Astrocyte (in vitro differentiated cells and primary cell): ENCODE data around the gene TPO. TPM values are rescaled to one million over a fixed set of nuclear protein-coding genes. Genes with fewer than 3 reads are reported as not detected.

Experiments
- DNase-seq: peaks from one replicate; pipeline ENCODE4 v3.0.0-alpha.2; 2010; ENCODE audit warnings: low read depth
- FAIRE-seq: peaks from 2 replicates; lab custom pipeline; 2011; peaks lifted over from hg19 to GRCh38; lab: Jason Lieb, UNC
- H2AFZ ChIP-seq: 2 replicates; pipeline ENCODE4 v1.6.0; 2012; ENCODE audit warnings: low read depth, low read length, inconsistent platforms
- H3K27ac ChIP-seq: 2 replicates; pipeline ENCODE4 v1.5.1; 2011; ENCODE audit warnings: low read depth, low read length, inconsistent platforms
- H3K27me3 ChIP-seq: 2 replicates; pipeline ENCODE4 v1.6.0; 2011; ENCODE audit warnings: low read length, inconsistent platforms; ENCODE audit not compliant: insufficient read depth
- H3K36me3 ChIP-seq: 2 replicates; pipeline ENCODE4 v1.5.1; 2011; ENCODE audit warnings: low read length, inconsistent platforms; ENCODE audit not compliant: insufficient read depth
- H3K4me1 ChIP-seq: 2 replicates; pipeline ENCODE4 v1.5.1; 2011; ENCODE audit warnings: low read length, inconsistent platforms; ENCODE audit not compliant: insufficient read depth
- H3K4me2 ChIP-seq: 2 replicates; pipeline ENCODE4 v1.6.0; 2012; ENCODE audit warnings: low read length, inconsistent platforms
- H3K4me3 ChIP-seq: 2 replicates; pipeline ENCODE4 v1.5.1; 2011; ENCODE audit warnings: low read depth, mild to moderate bottlenecking, low read length, inconsistent platforms; ENCODE audit not compliant: insufficient read depth
- H3K79me2 ChIP-seq: 2 replicates; pipeline ENCODE4 v1.6.0; 2012; ENCODE audit warnings: mild to moderate bottlenecking, low read length, inconsistent platforms; ENCODE audit not compliant: insufficient read depth
- H3K9ac ChIP-seq: 2 replicates; pipeline ENCODE4 v1.6.0; 2012; ENCODE audit warnings: mild to moderate bottlenecking, low read length, inconsistent platforms
- H3K9me3 ChIP-seq: 2 replicates; pipeline ENCODE4 v1.5.1; 2012; ENCODE audit warnings: low read depth, mild to moderate bottlenecking, low read length, inconsistent platforms; ENCODE audit not compliant: insufficient read depth
- H4K20me1 ChIP-seq: 2 replicates; pipeline ENCODE4 v1.6.0; 2012; ENCODE audit warnings: low read length, inconsistent platforms; ENCODE audit not compliant: insufficient read depth
- H3K27ac Mint-ChIP-seq: one replicate; pipeline ENCODE4 v1.8.0; 2021; ENCODE audit warnings: mild to moderate bottlenecking, mixed read lengths; ENCODE audit not compliant: unreplicated experiment
- H3K27me3 Mint-ChIP-seq: one replicate; pipeline ENCODE4 v1.8.0; 2021; ENCODE audit warnings: low read depth, mixed read lengths; ENCODE audit not compliant: unreplicated experiment
- H3K36me3 Mint-ChIP-seq: one replicate; pipeline ENCODE4 v1.8.0; 2021; ENCODE audit warnings: low read depth, mixed read lengths; ENCODE audit not compliant: unreplicated experiment
- H3K4me1 Mint-ChIP-seq: one replicate; pipeline ENCODE4 v1.8.0; 2021; ENCODE audit warnings: low read depth, mixed read lengths; ENCODE audit not compliant: unreplicated experiment
- H3K4me3 Mint-ChIP-seq: one replicate; pipeline ENCODE4 v1.8.0; 2021; ENCODE audit warnings: mild to moderate bottlenecking, moderate library complexity, mixed read lengths; ENCODE audit not compliant: unreplicated experiment
- H3K9me3 Mint-ChIP-seq: one replicate; pipeline ENCODE4 v1.8.0; 2021; ENCODE audit warnings: mild to moderate bottlenecking, mixed read lengths; ENCODE audit not compliant: unreplicated experiment
- CTCF ChIP-seq: IDR thresholded peaks from 2 replicates; pipeline ENCODE4 v1.5.1; 2011; ENCODE audit warnings: low read depth, mild to moderate bottlenecking, inconsistent platforms, low read length, moderate library complexity; ENCODE audit not compliant: insufficient read depth
- EZH2 ChIP-seq: IDR thresholded peaks from 2 replicates; pipeline ENCODE4 v1.6.1; 2012; ENCODE audit warnings: mild to moderate bottlenecking, low read length, inconsistent platforms; ENCODE audit not compliant: insufficient read depth
- total RNA-seq: library from RNA; stranded (reverse); gene quantifications from 2 replicates; pipeline ENCODE4 v1.2.1, GENCODE V29; 2021

TPO gene
- total RNA-seq, 1 donor from 2014 or later: not detected

- Histone ChIP-seq H3K9ac (no peak overlapping the region), H3K27ac (no peak overlapping the region), H3K4me2 (no peak overlapping the region), H3K4me1 (no peaks in the 10 kb centered on the region), H3K79me2 (no peaks in the 10 kb centered on the region), H3K9me3 (no peaks in the 10 kb centered on the region), H3K36me3 (no peaks in the 10 kb centered on the region), H4K20me1 (no peaks in the 10 kb centered on the region), H3K27me3 (no peaks in the 10 kb centered on the region), H2AFZ (no peak overlapping the region), H3K4me3 (no peak overlapping the region)
- Mint-ChIP-seq H3K36me3 (peaks cover 2% of the 10 kb centered on the region), H3K27ac (no peak overlapping the region), H3K4me3 (no peak overlapping the region), H3K4me1 (no peaks in the 10 kb centered on the region), H3K9me3 (peaks cover 8% of the 10 kb centered on the region), H3K27me3 (peaks cover 26% of the 10 kb centered on the region)
- FAIRE-seq: no peak
- TF ChIP-seq EZH2 (no peak), CTCF (no peak)
- no peak for DNase-seq
Observed at GRCh38 chr2:1421731-1422130, 8.5 kb downstream of the TPO start.

GRCh38 chr2:1422131-1422530 is 8.9 kb downstream of the TPO start:
- no peak overlapping the region for H3K4me3 ChIP-seq
- DNase-seq (no peak), FAIRE-seq (no peak)
- H3K4me2 ChIP-seq: no peak overlapping the region
- no peak overlapping the region for H3K4me3 Mint-ChIP-seq
- H3K9me3 Mint-ChIP-seq: peaks cover 8% of the 10 kb centered on the region
- no peak for TF ChIP-seq EZH2
- no peak for TF ChIP-seq CTCF
- H3K4me1 Mint-ChIP-seq: no peaks in the 10 kb centered on the region
- H3K36me3 ChIP-seq: no peaks in the 10 kb centered on the region
- H3K27me3 Mint-ChIP-seq: peaks cover 29% of the 10 kb centered on the region
- no peak overlapping the region for H3K27ac ChIP-seq
- H3K9me3 ChIP-seq: no peaks in the 10 kb centered on the region
- H4K20me1 ChIP-seq: no peaks in the 10 kb centered on the region
- H3K4me1 ChIP-seq: no peaks in the 10 kb centered on the region
- H3K27me3 ChIP-seq: no peaks in the 10 kb centered on the region
- no peak overlapping the region for H3K27ac Mint-ChIP-seq
- H2AFZ ChIP-seq: no peak overlapping the region
- H3K79me2 ChIP-seq: no peaks in the 10 kb centered on the region
- H3K9ac ChIP-seq: no peak overlapping the region
- peaks cover 2% of the 10 kb centered on the region for H3K36me3 Mint-ChIP-seq

- H3K4me2 ChIP-seq: no peak overlapping the region
- no peaks in the 10 kb centered on the region for H3K36me3 ChIP-seq
- H3K4me3 ChIP-seq: no peak overlapping the region
- TF ChIP-seq EZH2 (no peak), CTCF (no peak)
- H3K27ac ChIP-seq: no peak overlapping the region
- peaks cover 2% of the 10 kb centered on the region for H3K36me3 Mint-ChIP-seq
- H3K27me3 ChIP-seq: no peaks in the 10 kb centered on the region
- H4K20me1 ChIP-seq: no peaks in the 10 kb centered on the region
- no peak overlapping the region for H3K9ac ChIP-seq
- H3K4me1 ChIP-seq: no peaks in the 10 kb centered on the region
- peaks cover 8% of the 10 kb centered on the region for H3K9me3 Mint-ChIP-seq
- no peaks in the 10 kb centered on the region for H3K9me3 ChIP-seq
- no peak for DNase-seq
- no peak overlapping the region for H3K4me3 Mint-ChIP-seq
- peaks cover 29% of the 10 kb centered on the region for H3K27me3 Mint-ChIP-seq
- H3K79me2 ChIP-seq: no peaks in the 10 kb centered on the region
- H2AFZ ChIP-seq: no peak overlapping the region
- no peaks in the 10 kb centered on the region for H3K4me1 Mint-ChIP-seq
- no peak for FAIRE-seq
- no peak overlapping the region for H3K27ac Mint-ChIP-seq
Observed at GRCh38 chr2:1422716-1423285, 9.5 kb downstream of the TPO start.
